ENCODE measurements around the gene CDKN2AIPNL.

Gene CDKN2AIPNL

DNA sequence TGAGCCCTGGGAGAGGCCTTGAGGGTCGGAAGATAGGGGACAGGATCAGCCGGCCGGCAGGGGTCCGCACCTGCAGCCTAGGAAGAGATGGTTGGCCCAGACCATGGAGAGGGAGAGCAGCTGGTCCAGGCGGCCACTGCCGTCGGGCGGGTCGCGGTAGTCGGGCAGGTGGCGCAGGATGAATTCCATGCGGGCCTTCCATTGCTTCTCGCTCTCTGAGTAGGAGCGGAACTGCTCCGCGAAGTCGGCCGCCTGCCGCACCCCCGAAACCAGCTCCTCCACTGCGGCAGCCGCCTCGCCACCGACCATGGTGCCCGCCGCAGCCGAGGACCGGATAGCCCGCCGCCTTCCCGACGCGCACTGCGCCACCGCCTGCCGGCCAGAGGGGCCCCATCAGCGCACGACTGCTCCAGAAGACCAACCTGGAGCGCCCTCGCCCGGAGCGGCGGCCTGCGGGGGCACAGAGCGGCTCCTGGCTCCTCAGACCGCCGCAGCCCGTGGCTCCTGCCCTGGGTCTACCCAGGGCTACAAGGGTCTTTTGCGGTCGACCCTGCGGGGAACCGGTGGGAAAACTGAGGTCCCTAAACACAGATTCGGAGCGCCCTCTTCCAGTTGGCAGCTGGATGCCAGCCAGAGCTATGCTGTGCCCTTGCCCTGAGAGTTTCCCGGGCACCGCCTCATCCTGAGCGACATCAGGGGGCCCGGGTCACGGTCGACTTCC is at the start of gene CDKN2AIPNL:
Gene CDKN2AIPNL (minus strand): TSS at position 336 of the 721 bp plus-strand sequence. CDS start 27 bp downstream, at position 309.
- H3K9me3 ChIP-seq (ENCODE audit: control insufficient read depth in 1 of 2, low read length in 2 of 2), result no peaks in the 10 kb centered on the region
- peaks cover 7 to 19% of the 10 kb centered on the region in 2 donors for H3K4me1 ChIP-seq (ENCODE audit: control insufficient read depth in 1 of 2, insufficient read depth in 2 of 2, low read length in 2 of 2)
- peaks cover 0 to 4% of the 10 kb centered on the region in 2 donors for H3K36me3 ChIP-seq (ENCODE audit: control insufficient read depth in 1 of 2, insufficient read depth in 2 of 2, low read length in 2 of 2)
- H3K4me3 ChIP-seq (ENCODE audit: low read depth in 1 of 2, low read length in 2 of 2), result peak within 1 kb of the TSS; percentile 87 to 98
- peak within 1 kb of the TSS; percentile 90 for H3K27ac ChIP-seq (ENCODE audit: low read length)
- no peaks in the 10 kb centered on the region for H3K27me3 ChIP-seq (ENCODE audit: low read depth, low read length)

DNA sequence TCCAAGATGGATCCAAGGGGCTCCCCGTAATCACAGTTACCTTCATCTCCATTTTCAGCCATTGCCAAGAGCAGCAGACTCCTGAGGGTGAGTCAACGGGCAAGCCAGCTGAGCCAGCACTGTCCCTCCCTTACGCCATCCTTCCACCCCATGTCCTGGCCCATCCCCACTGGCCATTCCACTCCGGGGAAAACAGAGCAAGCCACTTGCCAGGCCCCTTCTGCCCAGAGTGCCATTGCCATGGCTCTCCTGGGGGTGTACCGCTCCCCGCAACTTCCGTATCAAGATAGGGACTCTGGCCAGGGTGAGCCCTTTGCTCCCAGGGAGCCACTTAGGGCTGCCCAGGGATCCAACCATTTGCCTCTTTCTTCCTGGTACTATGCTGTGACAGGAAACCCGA is 48.9 kb upstream of the CDKN2AIPNL start:
- H3K9me3 ChIP-seq (ENCODE audit: control insufficient read depth in 1 of 2, low read length in 2 of 2), result no peaks in the 10 kb centered on the region
- no peaks in the 10 kb centered on the region for H3K27me3 ChIP-seq (ENCODE audit: low read depth, low read length)
- H3K4me3 ChIP-seq (ENCODE audit: low read depth in 1 of 2, low read length in 2 of 2), result no peak overlapping the region
- no peaks in the 10 kb centered on the region for H3K36me3 ChIP-seq (ENCODE audit: control insufficient read depth in 1 of 2, insufficient read depth in 2 of 2, low read length in 2 of 2)
- no peak overlapping the region for H3K27ac ChIP-seq (ENCODE audit: low read length)
- peaks cover 11 to 19% of the 10 kb centered on the region in 2 donors for H3K4me1 ChIP-seq (ENCODE audit: control insufficient read depth in 1 of 2, insufficient read depth in 2 of 2, low read length in 2 of 2)

DNA sequence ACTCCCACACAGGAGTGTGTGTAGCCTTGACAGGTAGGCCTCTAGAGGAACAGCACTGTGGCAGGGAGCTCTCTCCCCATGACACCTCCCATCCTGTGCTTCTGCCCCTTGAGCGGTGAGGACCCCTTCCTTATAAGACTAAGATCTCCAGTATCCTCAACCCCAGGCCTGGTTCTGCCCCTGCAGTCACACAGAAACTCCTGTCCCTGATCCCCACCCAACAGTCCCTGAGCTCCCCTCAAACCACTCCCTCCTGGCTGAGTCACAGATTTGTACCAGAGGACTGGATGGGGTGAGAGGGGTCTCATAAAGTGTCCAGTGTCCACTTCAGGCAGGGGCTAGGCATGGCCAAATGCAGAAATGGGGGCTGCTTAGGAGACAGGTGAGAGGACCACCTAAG is 47.8 kb upstream of the CDKN2AIPNL start:
- Histone ChIP-seq H3K9me3 (ENCODE audit: control insufficient read depth in 1 of 2, low read length in 2 of 2) (no peaks in the 10 kb centered on the region), H3K27ac (ENCODE audit: low read length) (no peak overlapping the region), H3K4me3 (ENCODE audit: low read depth in 1 of 2, low read length in 2 of 2) (no peak overlapping the region), H3K27me3 (ENCODE audit: low read depth, low read length) (no peaks in the 10 kb centered on the region), H3K36me3 (ENCODE audit: control insufficient read depth in 1 of 2, insufficient read depth in 2 of 2, low read length in 2 of 2) (no peaks in the 10 kb centered on the region), H3K4me1 (ENCODE audit: control insufficient read depth in 1 of 2, insufficient read depth in 2 of 2, low read length in 2 of 2) (peaks cover 3 to 10% of the 10 kb centered on the region in 2 donors)

DNA sequence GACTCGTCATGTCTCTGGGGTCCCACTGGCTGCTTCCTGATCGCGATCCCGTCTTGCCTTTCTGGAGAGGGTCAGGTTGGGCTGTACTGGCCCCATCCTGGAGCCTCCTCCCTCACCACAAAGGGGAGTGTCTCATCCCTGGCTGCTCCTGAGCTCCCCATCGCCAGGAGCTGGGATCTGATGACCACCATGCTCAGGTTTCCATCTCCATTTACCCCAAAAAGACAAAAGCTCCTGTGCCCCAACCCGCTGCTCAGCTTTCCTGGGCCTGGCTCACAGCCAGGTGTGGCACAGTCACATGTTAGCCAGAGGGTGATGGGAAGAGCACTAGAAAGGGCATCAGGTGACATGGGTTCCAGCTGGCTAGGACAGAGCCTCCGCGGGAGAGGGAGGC is 47.3 kb upstream of the CDKN2AIPNL start:
- Histone ChIP-seq H3K9me3 (ENCODE audit: control insufficient read depth in 1 of 2, low read length in 2 of 2) (no peaks in the 10 kb centered on the region), H3K36me3 (ENCODE audit: control insufficient read depth in 1 of 2, insufficient read depth in 2 of 2, low read length in 2 of 2) (no peaks in the 10 kb centered on the region), H3K27ac (ENCODE audit: low read length) (no peak overlapping the region), H3K4me1 (ENCODE audit: control insufficient read depth in 1 of 2, insufficient read depth in 2 of 2, low read length in 2 of 2) (peaks cover 3 to 10% of the 10 kb centered on the region in 2 donors), H3K27me3 (ENCODE audit: low read depth, low read length) (no peaks in the 10 kb centered on the region), H3K4me3 (ENCODE audit: low read depth in 1 of 2, low read length in 2 of 2) (no peak overlapping the region)

DNA sequence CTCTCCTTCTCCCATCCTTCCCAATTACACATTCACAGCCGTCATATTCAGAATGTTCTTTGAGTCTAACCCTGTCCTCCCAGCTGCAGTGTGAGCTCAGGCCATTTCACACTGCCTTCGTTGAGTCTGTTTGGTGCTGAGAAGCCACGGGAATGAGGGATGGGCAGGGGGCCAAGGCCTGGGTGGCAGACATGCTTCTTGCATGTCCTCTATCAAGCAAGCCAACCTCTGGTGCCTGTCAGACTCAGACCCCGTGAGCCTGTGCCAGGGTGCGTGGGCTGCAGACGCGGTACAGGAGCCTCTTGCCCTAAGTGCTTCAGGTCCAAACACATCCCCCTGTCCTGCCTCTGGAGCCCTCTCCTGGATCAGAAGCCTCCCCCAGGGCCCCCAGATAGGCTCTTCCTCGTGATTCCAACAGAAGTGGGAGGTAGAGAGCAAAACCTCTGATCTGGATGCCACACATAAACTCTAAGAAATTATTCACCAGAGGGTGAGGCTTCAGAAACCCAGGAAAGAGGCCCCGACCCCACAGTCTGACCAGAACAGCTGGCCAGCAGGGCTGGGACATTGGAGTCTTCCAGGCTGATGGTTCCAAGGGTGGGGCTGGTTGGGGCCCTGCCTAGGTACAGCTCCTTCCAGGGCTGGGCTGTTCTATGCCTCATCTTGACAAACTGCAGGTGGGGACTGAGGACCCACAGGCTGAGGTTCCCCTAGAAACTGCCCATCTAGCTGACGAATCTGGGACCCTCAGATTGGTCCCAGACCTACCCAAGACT is 46.7 kb upstream of the CDKN2AIPNL start:
- Histone ChIP-seq H3K27ac (ENCODE audit: low read length) (no peak overlapping the region), H3K9me3 (ENCODE audit: control insufficient read depth in 1 of 2, low read length in 2 of 2) (no peaks in the 10 kb centered on the region), H3K27me3 (ENCODE audit: low read depth, low read length) (no peaks in the 10 kb centered on the region), H3K4me3 (ENCODE audit: low read depth in 1 of 2, low read length in 2 of 2) (no peak overlapping the region), H3K36me3 (ENCODE audit: control insufficient read depth in 1 of 2, insufficient read depth in 2 of 2, low read length in 2 of 2) (no peaks in the 10 kb centered on the region), H3K4me1 (ENCODE audit: control insufficient read depth in 1 of 2, insufficient read depth in 2 of 2, low read length in 2 of 2) (peaks cover 3 to 10% of the 10 kb centered on the region in 2 donors)

- H3K36me3 ChIP-seq (ENCODE audit: control insufficient read depth in 1 of 2, insufficient read depth in 2 of 2, low read length in 2 of 2), result no peaks in the 10 kb centered on the region
- H3K4me3 ChIP-seq (ENCODE audit: low read depth in 1 of 2, low read length in 2 of 2), result no peak overlapping the region
- peaks cover 3 to 10% of the 10 kb centered on the region in 2 donors for H3K4me1 ChIP-seq (ENCODE audit: control insufficient read depth in 1 of 2, insufficient read depth in 2 of 2, low read length in 2 of 2)
- H3K27me3 ChIP-seq (ENCODE audit: low read depth, low read length), result no peaks in the 10 kb centered on the region
- H3K9me3 ChIP-seq (ENCODE audit: control insufficient read depth in 1 of 2, low read length in 2 of 2), result no peaks in the 10 kb centered on the region
- H3K27ac ChIP-seq (ENCODE audit: low read length), result no peak overlapping the region
These were observed 46.1 kb upstream of the CDKN2AIPNL start for GRCh38 chr5:134457801-134458200.

DNA sequence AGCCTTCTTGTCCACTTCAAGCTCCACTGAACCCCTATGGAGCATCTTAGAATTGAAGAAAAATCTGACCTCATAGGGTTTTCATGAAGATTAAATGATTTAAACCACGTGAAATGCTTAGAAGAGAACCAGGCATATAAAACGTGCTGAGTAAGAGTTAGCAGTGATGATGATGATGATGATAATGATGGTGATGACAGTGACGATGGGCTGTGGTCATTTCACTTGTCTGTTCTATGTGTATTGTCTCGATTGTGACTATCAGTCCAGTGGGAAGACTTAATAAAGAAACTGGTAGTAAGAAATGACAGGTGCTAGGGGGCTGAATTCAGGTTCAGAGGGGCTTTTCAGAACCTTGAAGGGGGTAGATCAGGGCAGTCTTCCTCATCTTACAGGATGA is 45.1 kb upstream of the CDKN2AIPNL start:
- Histone ChIP-seq H3K36me3 (ENCODE audit: control insufficient read depth in 1 of 2, insufficient read depth in 2 of 2, low read length in 2 of 2) (no peaks in the 10 kb centered on the region), H3K9me3 (ENCODE audit: control insufficient read depth in 1 of 2, low read length in 2 of 2) (no peaks in the 10 kb centered on the region), H3K27me3 (ENCODE audit: low read depth, low read length) (no peaks in the 10 kb centered on the region), H3K4me3 (ENCODE audit: low read depth in 1 of 2, low read length in 2 of 2) (no peak overlapping the region), H3K27ac (ENCODE audit: low read length) (no peak overlapping the region), H3K4me1 (ENCODE audit: control insufficient read depth in 1 of 2, insufficient read depth in 2 of 2, low read length in 2 of 2) (peaks cover 8 to 15% of the 10 kb centered on the region in 2 donors)

- H3K27ac ChIP-seq (ENCODE audit: low read length), result no peak overlapping the region
- no peak overlapping the region for H3K4me3 ChIP-seq (ENCODE audit: low read depth in 1 of 2, low read length in 2 of 2)
- no peaks in the 10 kb centered on the region for H3K9me3 ChIP-seq (ENCODE audit: control insufficient read depth in 1 of 2, low read length in 2 of 2)
- no peaks in the 10 kb centered on the region for H3K27me3 ChIP-seq (ENCODE audit: low read depth, low read length)
- H3K4me1 ChIP-seq (ENCODE audit: control insufficient read depth in 1 of 2, insufficient read depth in 2 of 2, low read length in 2 of 2), result peaks cover 13 to 18% of the 10 kb centered on the region in 2 donors
- no peaks in the 10 kb centered on the region for H3K36me3 ChIP-seq (ENCODE audit: control insufficient read depth in 1 of 2, insufficient read depth in 2 of 2, low read length in 2 of 2)
These were observed 43.8 kb upstream of the CDKN2AIPNL start for GRCh38 chr5:134455466-134455865.

DNA sequence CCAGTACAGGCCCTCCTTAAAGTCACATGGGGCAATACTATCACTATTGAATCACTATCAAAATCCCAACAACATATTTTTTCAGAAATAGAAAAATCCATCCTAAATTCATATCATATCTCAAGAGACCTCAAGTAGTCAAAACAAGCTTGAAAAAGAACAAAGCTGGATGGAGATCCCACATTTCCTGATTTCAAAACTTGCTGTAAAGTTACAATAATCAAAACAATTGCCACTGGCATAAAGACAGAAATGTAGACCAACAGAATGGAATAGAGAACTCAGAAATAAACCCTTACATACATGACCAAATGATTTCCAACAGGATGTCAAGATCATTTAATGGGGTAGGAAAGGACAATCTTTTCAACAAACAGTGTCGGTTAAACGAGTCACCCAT is 41.3 kb upstream of the CDKN2AIPNL start:
- no peaks in the 10 kb centered on the region for H3K9me3 ChIP-seq (ENCODE audit: control insufficient read depth in 1 of 2, low read length in 2 of 2)
- H3K4me3 ChIP-seq (ENCODE audit: low read depth in 1 of 2, low read length in 2 of 2), result no peak overlapping the region
- no peak overlapping the region for H3K27ac ChIP-seq (ENCODE audit: low read length)
- H3K27me3 ChIP-seq (ENCODE audit: low read depth, low read length), result no peaks in the 10 kb centered on the region
- no peaks in the 10 kb centered on the region for H3K36me3 ChIP-seq (ENCODE audit: control insufficient read depth in 1 of 2, insufficient read depth in 2 of 2, low read length in 2 of 2)
- peaks cover 10 to 12% of the 10 kb centered on the region in 2 donors for H3K4me1 ChIP-seq (ENCODE audit: control insufficient read depth in 1 of 2, insufficient read depth in 2 of 2, low read length in 2 of 2)

DNA sequence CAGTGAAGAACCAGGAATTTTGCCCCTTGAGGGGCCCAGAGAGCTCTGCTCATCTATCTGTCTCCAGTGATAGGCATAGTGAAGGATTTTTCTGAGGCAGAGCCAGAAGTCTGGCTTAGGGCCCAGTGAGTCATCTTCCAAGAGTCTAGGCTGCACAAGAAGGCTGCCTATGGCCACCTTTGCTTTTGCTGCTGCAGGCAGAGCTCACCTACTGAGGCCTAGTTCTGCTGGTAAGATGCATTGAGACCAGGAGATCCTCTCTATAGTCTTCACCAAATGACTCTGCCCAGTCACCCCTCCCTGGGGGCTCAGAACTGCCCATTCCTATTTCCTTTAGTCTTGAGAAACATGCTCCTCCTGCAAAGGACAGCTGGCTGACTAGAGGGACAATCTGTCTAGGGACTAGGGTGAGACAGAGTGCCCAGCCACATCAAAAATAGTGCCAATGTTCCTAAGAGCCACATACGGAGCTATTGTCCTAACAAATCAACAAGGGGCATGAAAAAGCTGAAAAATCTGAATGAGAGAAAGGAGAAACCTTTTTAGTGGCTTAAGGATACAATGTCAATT is 40.3 kb upstream of the CDKN2AIPNL start:
- Histone ChIP-seq H3K27ac (ENCODE audit: low read length) (no peak overlapping the region), H3K27me3 (ENCODE audit: low read depth, low read length) (no peaks in the 10 kb centered on the region), H3K4me1 (ENCODE audit: control insufficient read depth in 1 of 2, insufficient read depth in 2 of 2, low read length in 2 of 2) (peaks cover 8 to 10% of the 10 kb centered on the region in 2 donors), H3K36me3 (ENCODE audit: control insufficient read depth in 1 of 2, insufficient read depth in 2 of 2, low read length in 2 of 2) (no peaks in the 10 kb centered on the region), H3K4me3 (ENCODE audit: low read depth in 1 of 2, low read length in 2 of 2) (no peak overlapping the region), H3K9me3 (ENCODE audit: control insufficient read depth in 1 of 2, low read length in 2 of 2) (no peaks in the 10 kb centered on the region)

GRCh38 chr5:134451225-134451935 is 39.7 kb upstream of the CDKN2AIPNL start:
- H3K27ac ChIP-seq (ENCODE audit: low read length), result no peak overlapping the region
- no peaks in the 10 kb centered on the region for H3K36me3 ChIP-seq (ENCODE audit: control insufficient read depth in 1 of 2, insufficient read depth in 2 of 2, low read length in 2 of 2)

More at GRCh38 chr5:134451225-134451935, 39.7 kb upstream of the CDKN2AIPNL start:
- Histone ChIP-seq H3K4me3 (ENCODE audit: low read depth in 1 of 2, low read length in 2 of 2) (no peak overlapping the region), H3K4me1 (ENCODE audit: control insufficient read depth in 1 of 2, insufficient read depth in 2 of 2, low read length in 2 of 2) (peaks cover 8 to 10% of the 10 kb centered on the region in 2 donors), H3K27me3 (ENCODE audit: low read depth, low read length) (no peaks in the 10 kb centered on the region), H3K9me3 (ENCODE audit: control insufficient read depth in 1 of 2, low read length in 2 of 2) (no peaks in the 10 kb centered on the region)

Measured in muscle layer of duodenum (tissue), 2 donors.